ENCODE measurements around the gene NDUFAF2. TPM values are rescaled to one million over a fixed set of nuclear protein-coding genes. Genes with fewer than 3 reads are reported as not detected.

Gene NDUFAF2
- total and polyA plus RNA-seq, 2 experiments from 2014 or later, result 31.6 to 155 TPM

DNA sequence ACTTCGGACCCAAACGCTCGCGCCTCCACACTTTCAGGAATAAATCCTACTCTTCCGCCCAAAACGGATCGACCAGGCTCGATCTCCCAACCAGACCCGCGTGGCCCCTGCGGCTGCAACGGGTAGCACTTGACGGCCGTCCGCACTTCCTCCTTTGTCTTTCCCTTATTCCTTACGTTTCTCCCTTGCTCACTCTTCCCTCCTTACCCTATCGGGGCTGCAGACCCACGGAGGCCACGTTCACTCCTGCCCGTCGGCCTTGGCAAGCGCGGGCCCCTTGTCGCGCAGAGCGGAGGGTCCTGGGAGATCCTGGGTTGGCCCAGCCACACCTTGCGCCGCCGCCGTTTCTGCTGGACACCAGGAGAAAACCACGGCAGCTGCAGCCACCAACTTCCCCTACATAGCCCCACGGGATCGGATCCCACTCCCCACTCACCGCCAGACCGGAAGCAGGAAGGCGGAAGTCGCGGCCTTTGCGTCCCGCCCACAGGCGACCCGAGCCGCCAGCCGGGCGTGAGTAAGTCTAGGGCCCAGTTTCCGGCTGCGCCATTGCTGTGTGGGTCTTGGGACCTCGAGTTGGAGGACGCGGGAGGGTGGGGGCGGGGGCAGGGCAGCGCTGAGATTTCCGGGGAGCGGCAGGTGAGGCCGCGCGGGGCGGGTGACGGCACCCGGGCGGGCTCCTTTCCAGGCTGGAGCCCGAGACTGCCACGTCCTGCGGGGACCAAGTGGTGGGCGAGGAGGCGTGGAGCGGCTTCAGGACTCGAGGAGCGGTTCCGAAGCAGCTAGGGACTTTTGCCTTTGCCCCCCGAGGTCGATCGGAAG is 217.2 kb downstream of the NDUFAF2 start, which contains the start of gene SMIM15 (continued):
- TF ChIP-seq JUNB (IDR thresholded peaks at IDR 0.05; ENCODE audit: unreplicated experiment) (no peak), ZNF114 (CRISPR knock-in tag; IDR thresholded peaks at IDR 0.05) (no peak), ZNF331 (CRISPR knock-in tag; IDR thresholded peaks at IDR 0.05; ENCODE audit: low read depth) (no peak)
- TF ChIP-seq, protein P1, sequence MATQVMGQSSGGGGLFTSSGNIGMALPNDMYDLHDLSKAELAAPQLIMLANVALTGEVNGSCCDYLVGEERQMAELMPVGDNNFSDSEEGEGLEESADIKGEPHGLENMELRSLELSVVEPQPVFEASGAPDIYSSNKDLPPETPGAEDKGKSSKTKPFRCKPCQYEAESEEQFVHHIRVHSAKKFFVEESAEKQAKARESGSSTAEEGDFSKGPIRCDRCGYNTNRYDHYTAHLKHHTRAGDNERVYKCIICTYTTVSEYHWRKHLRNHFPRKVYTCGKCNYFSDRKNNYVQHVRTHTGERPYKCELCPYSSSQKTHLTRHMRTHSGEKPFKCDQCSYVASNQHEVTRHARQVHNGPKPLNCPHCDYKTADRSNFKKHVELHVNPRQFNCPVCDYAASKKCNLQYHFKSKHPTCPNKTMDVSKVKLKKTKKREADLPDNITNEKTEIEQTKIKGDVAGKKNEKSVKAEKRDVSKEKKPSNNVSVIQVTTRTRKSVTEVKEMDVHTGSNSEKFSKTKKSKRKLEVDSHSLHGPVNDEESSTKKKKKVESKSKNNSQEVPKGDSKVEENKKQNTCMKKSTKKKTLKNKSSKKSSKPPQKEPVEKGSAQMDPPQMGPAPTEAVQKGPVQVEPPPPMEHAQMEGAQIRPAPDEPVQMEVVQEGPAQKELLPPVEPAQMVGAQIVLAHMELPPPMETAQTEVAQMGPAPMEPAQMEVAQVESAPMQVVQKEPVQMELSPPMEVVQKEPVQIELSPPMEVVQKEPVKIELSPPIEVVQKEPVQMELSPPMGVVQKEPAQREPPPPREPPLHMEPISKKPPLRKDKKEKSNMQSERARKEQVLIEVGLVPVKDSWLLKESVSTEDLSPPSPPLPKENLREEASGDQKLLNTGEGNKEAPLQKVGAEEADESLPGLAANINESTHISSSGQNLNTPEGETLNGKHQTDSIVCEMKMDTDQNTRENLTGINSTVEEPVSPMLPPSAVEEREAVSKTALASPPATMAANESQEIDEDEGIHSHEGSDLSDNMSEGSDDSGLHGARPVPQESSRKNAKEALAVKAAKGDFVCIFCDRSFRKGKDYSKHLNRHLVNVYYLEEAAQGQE (IDR thresholded peaks at IDR 0.05; ENCODE audit: unreplicated experiment), result no peak

DNA sequence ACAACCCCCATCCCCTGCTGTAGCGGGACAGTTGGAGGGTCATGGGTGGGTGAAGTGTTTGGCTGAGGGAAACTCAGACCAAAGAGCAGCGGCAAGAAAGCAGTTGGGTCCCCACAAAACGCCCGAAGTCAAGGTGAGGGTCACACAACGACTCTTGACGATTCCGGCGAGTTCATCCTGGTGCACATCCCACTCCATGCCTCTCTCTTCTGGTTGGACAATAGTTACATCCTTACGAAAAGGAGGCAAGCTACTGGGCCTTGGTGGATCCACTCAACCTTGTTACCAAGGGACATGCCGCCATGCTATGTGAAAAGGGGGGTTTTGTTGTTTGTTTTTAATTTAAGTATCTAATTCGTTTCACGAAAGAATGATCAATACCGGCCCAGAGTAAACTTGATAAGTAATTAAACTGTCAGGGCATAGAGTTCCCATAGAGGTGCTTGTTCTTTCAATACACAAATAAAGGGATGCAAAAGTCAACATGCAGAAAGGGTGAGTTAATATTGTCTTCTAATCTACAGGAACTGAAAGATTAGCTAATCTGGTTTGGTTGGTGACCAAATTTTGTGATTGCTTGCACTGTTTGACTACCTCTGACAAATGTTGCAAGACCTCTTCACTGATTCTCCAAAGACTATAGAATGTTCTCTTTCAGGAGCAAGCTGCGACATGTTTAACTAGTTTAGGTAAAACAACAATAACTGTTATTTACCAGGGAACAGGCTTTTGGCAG is 218.0 kb downstream of the NDUFAF2 start:
- Mint-ChIP-seq H3K9me3 (peaks cover 18% of the 10 kb centered on the region; the same call in 2 of the 3 replicates), H3K27me3 (ENCODE audit: insufficient read depth, low read depth, poor library complexity) (peaks cover 2% of the 10 kb centered on the region), H3K27ac (peak overlapping the region; percentile 94), H3K4me1 (peaks cover 11% of the 10 kb centered on the region), H3K4me3 (peak overlapping the region; percentile 93), H3K36me3 (ENCODE audit: low read depth) (peaks cover 57% of the 10 kb centered on the region)
- Histone ChIP-seq H3K27ac (ENCODE audit: low read depth) (0 out of 2 replicates have a peak overlapping the region, but pooled peaks have one; percentile 67), H2AFZ (peak overlapping the region; percentile 92), H3K4me1 (ENCODE audit: insufficient read depth) (peaks cover 18% of the 10 kb centered on the region), H3K79me2 (replicated peaks; ENCODE audit: insufficient read depth) (peaks cover 57% of the 10 kb centered on the region), H3K27me3 (ENCODE audit: insufficient read depth) (no peaks in the 10 kb centered on the region), H3F3A (replicated peaks; ENCODE audit: low read depth) (no peaks in the 10 kb centered on the region), H3K9me2 (ENCODE audit: insufficient read depth) (no peaks in the 10 kb centered on the region), H3K4me3 (peak overlapping the region; percentile 98), H4K20me1 (replicated peaks; ENCODE audit: insufficient read depth) (peaks cover 3% of the 10 kb centered on the region), H3K4me2 (peak overlapping the region; percentile 88), H3K36me3 (ENCODE audit: insufficient read depth) (peaks cover 21% of the 10 kb centered on the region)
- TF ChIP-seq STAT1 (IDR thresholded peaks at IDR 0.05; ENCODE audit: unreplicated experiment), result no peak
- TF ChIP-seq POLR2AphosphoS5 (IDR thresholded peaks at IDR 0.05; ENCODE audit: low read depth), result no peak
- no peak for TF ChIP-seq ZNF331 (CRISPR knock-in tag; IDR thresholded peaks at IDR 0.05; ENCODE audit: low read depth)
- no peak for TF ChIP-seq NANOG (IDR thresholded peaks at IDR 0.05; ENCODE audit: borderline replicate concordance)
- no peak for TF ChIP-seq ZNF114 (CRISPR knock-in tag; IDR thresholded peaks at IDR 0.05)
- no peak for TF ChIP-seq EZH2 (IDR thresholded peaks at IDR 0.05; ENCODE audit: low read depth, unreplicated experiment)
- ATAC-seq (peak; percentile 24), DNase-seq (ENCODE audit: low spot score) (peak; percentile 47)

All from GM23338 (cell line).